ENCODE measurements around the gene SLC25A22.

The SLC25A22 gene

DNA sequence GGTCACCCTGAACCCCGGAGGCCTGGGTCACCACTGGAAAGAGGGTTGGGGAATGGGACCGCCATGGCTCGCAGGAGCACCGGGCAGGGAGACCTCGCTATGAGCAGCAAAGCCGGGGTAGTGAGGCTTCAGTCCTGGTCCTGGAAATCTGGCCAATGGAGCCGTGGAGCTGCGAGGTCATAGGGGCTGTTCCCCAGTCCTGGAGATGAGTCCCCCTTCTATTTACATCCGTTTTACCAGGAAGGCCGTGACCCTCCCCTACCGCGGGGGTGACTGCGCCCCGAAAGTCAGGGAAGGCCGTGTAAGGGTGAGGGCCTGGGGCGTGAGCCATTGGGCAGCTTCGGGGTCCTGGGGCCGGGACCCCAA is 6.5 kb upstream of the SLC25A22 start:
- DNase-seq (ENCODE audit: low read depth in 2 of 2, low spot score in 1 of 2), result no peak

DNA sequence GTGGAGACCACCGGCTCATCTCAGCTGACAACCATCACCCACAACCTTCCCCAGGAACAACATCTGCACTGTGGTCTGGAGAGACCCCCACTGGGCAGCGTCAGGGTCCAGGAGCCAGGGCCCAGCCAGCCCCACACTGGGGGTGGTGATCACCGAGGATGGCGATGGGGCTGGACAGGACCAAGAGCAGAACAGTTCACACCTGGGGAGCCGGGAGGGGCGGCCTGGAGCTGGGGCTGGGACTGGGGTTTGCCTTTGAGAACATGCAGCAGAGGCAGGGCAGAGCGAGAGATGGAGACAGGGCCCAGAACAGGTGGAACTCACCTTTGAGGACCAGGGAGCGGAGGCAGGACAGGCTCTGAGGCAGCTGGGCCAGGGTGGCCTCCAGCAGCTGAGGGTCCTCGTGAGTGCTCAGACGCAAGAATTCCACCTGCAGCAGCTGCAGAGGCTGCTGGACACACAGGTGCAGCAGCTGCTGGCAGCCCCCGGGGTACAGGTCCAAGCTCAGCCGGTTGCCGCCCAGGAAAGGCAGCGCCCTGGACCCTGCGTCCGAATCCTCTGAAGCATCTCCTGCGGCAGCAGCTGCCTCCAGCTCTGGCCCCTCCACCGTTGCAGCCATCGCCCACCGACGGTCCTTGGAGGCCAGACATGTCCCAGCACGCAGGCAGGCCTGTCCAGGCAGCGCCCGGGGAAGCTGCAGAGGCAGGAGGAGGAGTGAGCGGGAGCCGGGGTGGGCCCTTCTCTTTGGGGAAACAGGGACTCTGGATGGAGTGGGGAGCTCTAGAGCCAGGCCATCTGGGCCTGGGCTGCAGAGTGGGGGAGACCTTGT is 5.9 kb upstream of the SLC25A22 start:
- DNase-seq (ENCODE audit: low read depth in 2 of 2, low spot score in 1 of 2), result no peak

DNA sequence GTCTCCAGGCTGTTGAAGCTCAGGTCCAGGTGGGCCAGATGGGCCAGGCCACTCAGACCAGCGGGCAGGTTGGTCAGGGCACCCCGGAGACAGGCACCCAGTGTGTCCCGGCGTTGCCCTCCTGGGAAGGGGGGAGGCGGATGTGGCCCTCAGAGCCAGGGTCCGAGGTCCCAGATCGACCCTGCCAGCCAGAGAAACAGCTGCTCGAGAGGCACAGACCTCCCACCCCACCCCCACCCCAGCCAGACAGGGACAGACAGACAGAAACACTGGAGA is 5.3 kb upstream of the SLC25A22 start:
- no peak for DNase-seq (ENCODE audit: low read depth in 2 of 2, low spot score in 1 of 2)

DNA sequence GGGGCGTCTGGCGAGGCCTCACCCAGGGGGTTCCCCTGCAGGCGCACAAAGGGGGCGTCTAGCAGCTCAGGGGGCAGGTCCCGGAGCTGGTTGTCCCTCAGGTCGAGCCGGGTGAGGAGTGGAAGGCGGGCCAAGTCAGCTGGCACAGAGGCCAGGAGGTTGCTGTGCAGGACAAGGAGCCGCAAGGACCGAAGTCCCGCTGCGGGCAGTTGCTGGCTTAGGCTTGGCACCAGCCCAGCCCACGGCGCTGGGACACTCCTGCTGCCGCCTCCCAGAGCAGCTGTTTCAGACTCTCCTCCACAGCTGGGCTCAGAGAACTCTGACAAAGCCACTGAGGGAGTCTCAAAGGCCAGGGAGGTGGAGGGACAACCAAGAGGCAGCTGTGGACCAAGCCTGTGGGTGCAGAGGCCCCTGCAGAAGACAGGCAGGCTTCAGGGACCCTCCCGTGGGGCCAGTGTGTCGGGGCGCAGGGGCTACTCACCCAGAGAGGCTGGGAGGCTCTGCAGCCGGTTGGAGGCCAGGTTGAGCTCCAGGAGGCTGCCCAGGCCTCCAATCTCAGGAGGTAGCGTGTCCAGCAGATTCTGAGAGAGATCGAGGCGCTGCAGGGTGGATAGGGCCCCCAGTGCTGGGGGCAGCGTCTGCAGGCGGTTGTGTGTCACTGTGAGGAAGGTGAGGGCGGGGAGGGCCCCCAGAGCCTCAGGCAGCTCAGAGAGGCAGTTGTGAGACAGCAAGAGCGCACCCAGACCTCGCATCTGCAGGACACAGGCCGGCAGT is 4.8 kb upstream of the SLC25A22 start:
- no peak for DNase-seq (ENCODE audit: low read depth in 2 of 2, low spot score in 1 of 2)

DNA sequence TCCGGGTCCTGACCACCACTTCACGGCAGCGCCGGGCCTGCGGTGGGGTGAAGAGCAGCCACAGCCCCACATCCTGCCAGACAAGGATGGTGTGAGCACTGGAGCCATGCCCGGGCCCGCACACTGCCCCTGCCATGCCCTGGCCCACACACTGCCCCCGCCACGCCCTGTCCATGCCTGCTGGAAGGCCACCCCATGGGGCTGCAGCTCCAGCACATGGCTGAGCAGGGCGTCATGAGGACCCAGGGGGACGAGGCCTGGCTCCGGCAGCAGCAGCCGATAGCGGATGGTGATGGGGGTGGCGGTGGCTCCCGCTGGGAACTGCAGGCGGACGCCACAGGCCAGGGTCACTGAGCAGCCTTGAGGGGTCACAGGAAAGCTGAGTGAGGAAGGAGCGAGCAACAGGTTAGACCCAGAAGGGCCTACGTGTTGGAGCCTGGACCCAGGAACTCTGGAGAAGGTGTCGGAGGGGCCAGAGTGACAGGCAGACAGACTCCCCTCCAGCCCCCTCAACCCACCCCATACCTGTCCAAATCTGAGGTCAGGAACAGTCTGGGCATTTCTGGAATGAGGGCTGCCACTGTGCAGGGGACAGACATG is 4.0 kb upstream of the SLC25A22 start:
- DNase-seq (ENCODE audit: low read depth in 2 of 2, low spot score in 1 of 2), result no peak

DNA sequence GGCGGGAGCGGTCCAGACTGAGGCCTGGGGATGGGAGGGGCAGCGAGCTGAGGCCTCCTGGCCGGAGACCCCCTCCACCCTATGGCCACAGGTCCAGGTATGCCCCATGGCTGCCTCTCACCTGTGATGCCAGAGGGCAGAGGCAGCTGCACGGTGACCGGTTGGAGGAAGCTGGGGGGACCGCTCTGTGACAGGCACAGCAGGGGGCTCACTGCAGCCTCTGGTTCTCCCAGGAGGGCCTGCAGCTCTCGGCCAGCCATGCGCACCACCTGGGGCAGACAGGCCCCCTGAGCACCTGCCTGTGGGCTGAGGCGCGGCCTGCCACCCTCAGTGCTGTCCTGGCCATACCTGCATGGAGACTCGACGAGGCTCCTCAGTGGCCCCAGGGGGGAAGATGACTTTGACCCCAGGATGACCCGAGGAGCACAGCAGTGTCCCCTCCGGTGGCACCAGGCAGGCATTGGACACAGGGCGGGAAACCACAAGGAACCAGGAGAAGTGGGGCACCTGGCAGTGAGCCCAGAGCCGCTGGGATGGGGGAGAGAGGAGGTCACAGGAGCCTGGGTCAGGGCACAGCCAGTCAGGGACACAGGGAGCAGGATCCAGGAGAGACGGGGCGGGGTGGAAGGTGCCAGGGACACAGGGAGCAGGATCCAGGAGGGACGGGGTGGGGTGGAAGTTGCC is 3.2 kb upstream of the SLC25A22 start:
- DNase-seq (ENCODE audit: low read depth in 2 of 2, low spot score in 1 of 2), result no peak

DNA sequence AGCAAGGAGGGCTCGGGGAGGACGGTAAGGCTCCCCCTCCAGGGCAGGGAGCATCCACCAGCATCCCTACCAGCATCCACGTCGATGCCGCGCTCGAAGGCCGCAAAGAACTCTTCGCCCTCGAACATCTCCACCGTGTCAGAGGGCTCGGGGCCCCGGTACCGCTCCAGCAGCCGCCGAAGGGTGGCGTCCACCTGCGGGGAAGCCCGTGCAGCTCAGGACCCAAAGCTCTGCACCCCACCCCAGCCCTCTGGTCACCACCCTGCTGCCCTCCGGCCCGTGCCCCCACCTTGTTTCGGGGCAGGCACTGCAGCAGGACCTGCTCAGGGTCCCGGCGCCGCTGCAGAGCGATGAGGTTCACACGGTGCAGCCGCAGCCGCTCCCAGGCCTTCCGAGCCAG is 2.4 kb upstream of the SLC25A22 start:
- no peak for DNase-seq (ENCODE audit: low read depth in 2 of 2, low spot score in 1 of 2)

DNA sequence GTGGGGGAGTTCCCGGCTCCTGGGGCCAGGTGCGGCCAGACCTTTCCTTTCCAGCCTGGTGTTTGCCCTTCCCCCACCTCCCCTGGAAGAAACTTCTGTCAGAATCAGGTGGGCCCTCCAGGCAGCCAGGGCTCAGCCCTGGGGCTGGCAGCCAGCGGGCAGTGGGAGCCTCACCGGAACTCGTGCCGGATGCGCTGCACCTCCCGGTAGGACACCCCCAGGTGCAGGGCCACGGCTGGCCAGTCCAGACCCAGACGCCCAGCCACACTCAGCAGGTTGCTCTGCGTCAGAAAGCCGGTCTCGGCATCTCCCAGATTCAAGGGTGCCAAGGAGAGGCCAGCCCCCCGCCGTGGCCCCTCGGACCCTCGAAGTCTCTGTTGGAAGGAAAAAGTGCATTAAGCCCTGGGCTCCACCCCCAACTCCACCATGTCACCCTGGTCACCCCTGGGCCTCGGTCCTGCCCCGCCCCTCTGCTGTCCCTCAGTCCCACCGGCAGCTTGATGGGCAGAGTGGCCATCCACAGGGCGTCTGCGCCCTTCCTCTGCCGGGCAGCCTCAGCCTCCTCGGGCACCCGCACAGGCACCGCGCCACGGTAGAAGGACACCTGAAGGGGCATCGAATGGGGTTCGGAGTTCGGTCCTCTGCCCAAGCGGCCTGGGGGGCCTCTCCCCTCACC is 1.7 kb upstream of the SLC25A22 start:
- no peak for DNase-seq (ENCODE audit: low read depth in 2 of 2, low spot score in 1 of 2)

DNA sequence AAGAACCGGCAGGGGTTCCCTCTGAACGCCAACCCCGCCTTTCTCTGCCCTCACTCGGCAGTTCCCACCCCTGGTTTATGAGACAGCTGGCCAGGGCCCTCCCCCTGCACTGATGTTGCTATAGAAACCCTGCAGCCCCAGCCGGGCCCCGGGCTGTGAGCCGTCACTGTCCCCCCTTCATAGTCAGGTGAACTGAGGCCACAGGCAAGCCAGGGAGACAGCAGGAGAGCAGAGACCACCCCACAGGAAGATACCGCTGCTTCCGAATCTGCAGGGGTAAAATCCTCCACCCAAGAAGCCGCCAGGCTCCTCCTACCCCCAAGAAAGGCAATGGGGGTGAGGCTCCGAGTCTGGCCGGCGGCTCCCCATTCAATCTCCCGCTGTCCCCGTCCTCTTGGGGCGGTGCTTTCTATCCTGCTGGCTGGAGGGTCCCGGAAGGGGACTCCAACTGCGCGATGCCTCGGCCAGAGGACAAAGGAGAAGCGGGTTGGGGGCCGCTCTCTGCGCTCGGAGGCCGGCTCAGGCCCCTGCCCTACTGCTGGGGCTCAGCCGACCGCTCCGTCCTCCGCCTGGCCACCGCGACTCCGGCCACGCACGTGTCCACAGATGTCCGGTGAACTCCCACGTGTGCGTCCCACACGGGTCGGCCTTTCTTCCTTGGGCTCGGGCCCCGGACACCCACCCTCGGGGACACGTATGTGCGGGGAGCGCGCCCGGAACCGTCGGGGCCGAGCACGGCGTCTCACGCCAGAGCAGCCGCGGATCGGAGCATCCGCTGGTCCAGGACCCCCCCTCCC is 587 bp downstream of the SLC25A22 start:
- DNase-seq (ENCODE audit: low read depth in 2 of 2, low spot score in 1 of 2), result peak; percentile 33 to 63

DNA sequence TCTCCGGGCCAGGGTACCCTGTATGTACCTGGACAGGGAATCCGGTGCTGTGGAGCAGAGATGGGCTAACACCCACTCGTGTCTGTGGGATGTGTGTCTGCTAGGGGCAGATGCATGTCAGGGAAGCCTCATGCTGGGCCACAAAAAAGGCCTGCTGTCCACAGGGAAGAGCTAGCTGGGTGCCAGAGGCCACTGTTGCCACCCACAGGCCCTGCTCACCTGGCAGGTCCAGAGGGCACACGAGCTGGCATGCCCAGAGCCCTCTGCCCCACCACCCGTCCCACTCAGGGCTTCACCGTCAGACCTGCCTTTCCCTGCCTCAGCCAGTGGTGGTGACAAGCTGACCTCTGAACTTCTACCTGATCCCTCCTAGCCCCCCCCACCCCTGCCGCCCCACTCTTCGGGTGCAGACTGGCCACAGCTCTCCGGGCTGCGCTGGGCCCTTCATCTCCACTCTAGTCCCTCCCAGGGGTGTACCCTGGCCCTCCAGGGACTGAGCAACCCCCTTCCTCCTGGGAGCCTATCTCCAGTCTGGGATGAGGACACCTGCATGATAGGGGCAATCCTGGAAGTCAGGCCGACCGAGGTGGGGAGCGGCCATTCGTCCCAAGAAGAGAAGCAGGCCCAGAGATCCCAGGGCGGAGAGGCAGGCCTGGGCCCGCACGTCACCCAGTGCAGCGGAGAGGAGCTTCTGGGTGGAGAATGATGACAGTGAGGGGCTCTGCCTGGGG is 1.4 kb downstream of the SLC25A22 start:
- DNase-seq (ENCODE audit: low read depth in 2 of 2, low spot score in 1 of 2), result no peak

DNA sequence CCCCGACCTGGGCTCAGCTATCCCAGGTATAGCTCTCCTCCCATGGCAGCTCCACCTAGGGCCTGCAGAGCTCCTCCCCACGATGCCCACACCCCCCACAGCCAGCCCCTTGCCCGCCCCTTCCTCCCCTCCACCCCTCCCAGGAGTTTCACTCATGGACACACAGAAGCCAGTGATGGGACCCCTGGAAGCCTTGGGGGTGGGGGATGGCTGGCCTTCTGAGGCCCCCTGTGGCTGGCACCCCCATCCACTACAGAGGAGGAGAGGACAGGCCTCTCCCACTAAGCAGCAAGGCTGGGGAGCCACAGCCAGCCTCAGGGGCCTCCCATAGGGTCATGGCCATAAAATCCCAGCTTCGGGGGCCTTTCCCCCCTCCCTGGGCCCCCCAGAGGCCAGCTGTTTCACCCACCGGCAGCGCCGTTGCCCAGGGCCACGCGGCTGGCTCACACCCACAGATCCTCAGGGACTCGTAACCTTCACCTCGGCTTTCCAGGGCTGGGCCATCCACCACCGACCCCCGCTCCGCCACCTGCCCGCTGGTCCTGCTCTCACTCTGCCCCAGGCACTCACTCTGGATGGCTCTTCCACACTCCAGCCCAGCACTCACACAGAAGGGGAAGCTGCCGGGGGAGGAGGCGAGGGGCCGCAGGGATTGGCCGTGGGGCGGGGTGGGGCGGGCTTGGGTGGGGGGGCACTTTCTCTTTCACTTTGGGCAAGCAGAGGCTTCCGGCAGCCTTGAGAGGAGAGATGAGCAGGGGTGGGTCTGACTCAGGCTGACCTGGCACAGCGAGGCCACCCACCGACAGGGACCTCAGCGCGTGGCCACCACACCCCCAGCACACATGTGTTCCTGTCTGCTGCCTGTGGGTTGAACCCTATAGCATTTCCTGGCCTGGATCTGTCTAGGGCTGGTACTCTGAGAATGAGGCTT is 2.2 kb downstream of the SLC25A22 start:
- peak; percentile 62 to 77 for DNase-seq (ENCODE audit: low read depth in 2 of 2, low spot score in 1 of 2)

DNA sequence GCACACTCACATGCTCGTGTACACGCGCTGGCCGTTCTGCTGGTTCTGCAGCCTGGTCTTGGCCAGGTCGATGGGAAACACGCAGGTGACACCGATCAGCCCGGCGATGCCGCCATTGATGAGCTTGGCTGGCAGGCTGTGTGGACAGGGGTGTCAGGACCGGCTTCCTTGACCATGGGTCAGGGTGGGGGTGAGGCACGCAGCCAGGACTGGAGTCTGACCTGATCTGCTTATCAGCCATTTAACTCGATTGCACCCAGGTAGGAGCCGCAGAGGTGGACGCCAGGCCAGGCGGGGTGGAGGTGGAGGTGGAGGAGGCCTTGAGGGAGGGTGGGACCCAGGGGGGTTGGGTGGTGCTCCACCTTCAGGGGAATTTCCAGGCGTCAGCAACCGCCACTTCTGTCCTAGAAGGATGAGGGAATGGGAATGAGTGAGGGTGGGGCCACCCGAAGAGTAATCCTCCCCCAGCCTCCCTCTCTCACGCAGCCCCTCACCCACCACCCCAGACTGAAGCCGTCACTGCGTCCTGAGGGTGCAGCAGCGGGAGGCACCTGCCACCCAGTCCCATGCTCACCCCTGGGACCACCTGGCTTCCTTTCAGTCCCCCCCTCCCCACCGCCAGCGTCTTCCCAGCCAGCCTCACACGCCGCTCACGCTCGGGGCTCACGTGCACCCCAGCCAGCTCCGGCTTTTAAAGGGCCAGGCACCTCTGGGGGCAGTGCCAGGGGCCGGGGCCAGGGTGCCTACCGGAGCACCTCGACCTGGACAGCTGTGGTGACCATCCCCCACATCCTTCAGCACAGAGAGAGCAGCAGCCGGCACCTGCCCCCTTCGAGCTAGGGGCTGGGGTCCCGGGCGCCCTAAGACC is 3.1 kb downstream of the SLC25A22 start:
- DNase-seq (ENCODE audit: low read depth in 2 of 2, low spot score in 1 of 2), result no peak

DNA sequence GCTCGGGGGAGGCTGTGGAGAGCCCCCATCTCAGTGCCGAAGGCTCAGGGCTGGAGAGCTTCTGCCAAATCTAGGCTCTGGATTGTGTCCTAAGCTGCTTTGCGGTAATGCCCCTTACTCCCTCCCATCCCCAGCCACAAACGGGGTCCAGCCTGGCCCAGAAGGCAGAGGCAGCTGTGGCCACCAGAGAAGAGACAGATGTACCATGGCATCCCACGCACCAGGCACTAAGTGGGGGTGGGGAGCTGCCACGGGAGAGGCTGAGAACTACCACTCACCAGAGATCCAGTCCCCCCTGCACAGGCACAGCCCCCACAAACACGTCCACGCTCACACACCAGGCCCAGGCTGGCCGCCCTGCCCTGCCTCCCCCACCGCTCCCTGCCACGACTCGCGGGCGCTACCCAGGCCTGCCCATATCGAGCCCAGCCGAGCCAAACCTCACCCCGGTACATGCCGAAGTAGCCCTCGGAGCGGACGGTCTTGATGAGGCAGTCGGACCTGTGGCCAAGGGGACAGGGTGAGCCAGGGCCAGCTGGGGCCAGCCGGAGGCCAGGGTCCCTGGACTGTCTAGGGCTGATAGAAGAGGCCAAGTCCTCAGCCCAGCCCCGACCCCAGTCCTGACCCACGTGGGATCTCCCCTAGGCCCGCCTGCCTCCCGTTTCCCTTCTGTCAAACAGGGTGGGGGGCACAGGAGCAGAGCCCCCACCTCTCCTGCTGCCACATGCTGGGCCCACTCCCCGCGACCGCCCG is 3.9 kb downstream of the SLC25A22 start:
- DNase-seq (ENCODE audit: low read depth in 2 of 2, low spot score in 1 of 2), result no peak

DNA sequence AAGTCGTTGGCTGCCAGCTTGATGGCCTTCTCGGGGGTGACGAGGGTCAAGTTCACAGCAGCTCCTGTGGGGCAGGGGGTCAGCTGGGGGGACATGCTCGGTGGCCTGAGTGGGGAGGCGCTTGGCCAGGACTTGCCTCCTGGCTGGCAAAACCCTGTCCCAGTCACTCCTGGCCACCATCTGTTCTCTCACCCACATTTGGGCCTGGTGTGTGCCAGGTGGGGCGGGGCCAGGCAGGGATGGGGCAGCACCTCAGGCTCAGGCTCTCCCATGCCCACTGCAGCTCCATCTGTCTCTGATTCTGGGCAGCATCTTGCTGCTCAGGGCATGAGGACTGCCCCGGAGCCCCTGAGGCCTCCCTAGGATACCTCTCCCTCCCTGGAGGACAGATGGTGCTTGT is 4.5 kb downstream of the SLC25A22 start:
- DNase-seq (ENCODE audit: low read depth in 2 of 2, low spot score in 1 of 2), result no peak

DNA sequence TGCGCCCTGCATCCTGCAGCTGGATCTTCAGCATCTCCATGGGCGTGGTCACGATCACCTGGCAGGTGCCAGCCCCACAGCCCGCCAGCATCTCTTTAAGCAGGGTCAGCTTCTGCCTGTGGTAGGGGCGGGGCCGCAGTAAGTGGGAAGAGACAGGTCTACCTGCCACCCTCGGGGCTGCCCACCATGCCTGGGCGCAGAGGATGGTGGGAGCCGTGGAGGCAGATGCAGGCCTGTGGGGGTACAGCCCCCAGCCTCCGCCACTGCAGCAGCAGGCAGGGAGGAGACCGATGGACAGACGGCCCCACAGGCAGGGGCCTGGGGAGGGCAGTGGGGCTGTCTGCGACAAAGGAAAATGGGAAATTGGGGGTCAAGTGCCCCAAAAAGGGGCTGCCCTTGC is 5.2 kb downstream of the SLC25A22 start:
- DNase-seq (ENCODE audit: low read depth in 2 of 2, low spot score in 1 of 2), result no peak

DNA sequence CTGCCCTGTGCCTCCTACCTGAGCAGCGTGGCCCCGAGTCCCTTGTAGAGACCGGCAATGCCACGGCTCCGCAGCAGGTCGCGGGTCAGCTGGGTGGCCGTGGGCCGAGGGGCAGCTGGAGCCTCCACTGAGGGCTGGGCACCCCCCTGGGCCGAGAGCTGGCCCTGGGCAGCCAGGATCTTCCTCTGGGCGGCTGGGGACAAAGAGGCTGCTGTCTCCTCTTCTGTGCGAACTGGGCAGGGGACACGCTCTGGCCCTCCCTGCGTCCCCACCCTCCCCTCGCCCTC is 5.6 kb downstream of the SLC25A22 start:
- DNase-seq (ENCODE audit: low read depth in 2 of 2, low spot score in 1 of 2), result no peak

All from stimulated activated CD8-positive, alpha-beta memory T cell treated with anti-CD3 and anti-CD28 coated beads, Interleukin-4, amount 100 ng/mL, for 4 hours (primary cell).